HepG2 (cell line): ENCODE measurements around the gene SLC35D2. TPM values are rescaled to one million over a fixed set of nuclear protein-coding genes. Genes with fewer than 3 reads are reported as not detected.

Experiments used
- BCL3 ChIP-seq: sonication (generic); formaldehyde crosslinking; IDR thresholded peaks from 2 replicates; pipeline ENCODE4 v1.5.1; 2020; ENCODE audit warnings: mild to moderate bottlenecking, missing genetic modification reagents, moderate library complexity
- ELF3 ChIP-seq: IDR thresholded peaks from 2 replicates; pipeline ENCODE4 v1.6.1; 2016; ENCODE audit warnings: missing genetic modification reagents, missing compliant biosample characterization
- FOSL2 ChIP-seq: sonication (generic); formaldehyde crosslinking; IDR thresholded peaks from 2 replicates; pipeline ENCODE4 v1.4.0; 2020; ENCODE audit warnings: missing genetic modification reagents
- IRF1 ChIP-seq: sonication (generic); formaldehyde crosslinking; IDR thresholded peaks from 2 replicates; pipeline ENCODE4 v1.4.0; 2020; ENCODE audit warnings: low read depth, mild to moderate bottlenecking, missing genetic modification reagents
- MEIS2 ChIP-seq: sonication (generic); formaldehyde crosslinking; IDR thresholded peaks from 2 replicates; pipeline ENCODE4 v1.9.0; 2021; ENCODE audit warnings: mild to moderate bottlenecking, missing genetic modification reagents
- MIXL1 ChIP-seq: IDR thresholded peaks from 2 replicates; pipeline ENCODE4 v1.6.1; 2016
- MYPOP ChIP-seq: sonication (generic); formaldehyde crosslinking; IDR thresholded peaks from 2 replicates; pipeline ENCODE4 v1.8.1; 2023; ENCODE audit warnings: mild to moderate bottlenecking, moderate library complexity, missing genetic modification reagents
- NFKBIZ ChIP-seq: IDR thresholded peaks from 2 replicates; pipeline ENCODE4 v1.6.1; 2018; ENCODE audit warnings: missing genetic modification reagents, missing compliant biosample characterization
- NR2C2 ChIP-seq: sonication (generic); formaldehyde crosslinking; IDR thresholded peaks from 2 replicates; pipeline ENCODE4 v1.4.0; 2020; ENCODE audit warnings: missing genetic modification reagents, mild to moderate bottlenecking, moderate library complexity, borderline replicate concordance
- PHF21A ChIP-seq: sonication (generic); formaldehyde crosslinking; IDR thresholded peaks from 2 replicates; pipeline ENCODE4 v1.5.0; 2020; ENCODE audit warnings: mild to moderate bottlenecking, missing genetic modification reagents
- POLR2G ChIP-seq: fragments of 200-400 bp; formaldehyde crosslinking; IDR thresholded peaks from 2 replicates; pipeline ENCODE4 v1.6.1; 2018; ENCODE audit warnings: mild to moderate bottlenecking, low read depth, low read length, moderate library complexity
- RAD21 ChIP-seq: fragments of 450-650 bp; formaldehyde crosslinking; IDR thresholded peaks from 2 replicates; pipeline ENCODE4 v1.5.0; 2020; ENCODE audit warnings: mild to moderate bottlenecking
- RBFOX2 ChIP-seq: fragments of 200-400 bp; formaldehyde crosslinking; IDR thresholded peaks from 2 replicates; pipeline ENCODE4 v1.6.1; 2017; ENCODE audit warnings: low read depth, mild to moderate bottlenecking, low read length
- SALL2 ChIP-seq: sonication (generic); formaldehyde crosslinking; IDR thresholded peaks from 2 replicates; pipeline ENCODE4 v1.8.1; 2023; ENCODE audit warnings: mild to moderate bottlenecking, missing genetic modification reagents, inconsistent platforms
- SP4 ChIP-seq: sonication (generic); formaldehyde crosslinking; IDR thresholded peaks from 2 replicates; pipeline ENCODE4 v1.8.1; 2023; ENCODE audit warnings: mild to moderate bottlenecking, missing genetic modification reagents
- TFDP2 ChIP-seq: sonication (generic); formaldehyde crosslinking; IDR thresholded peaks from 2 replicates; pipeline ENCODE4 v1.4.0; 2020; ENCODE audit warnings: missing genetic modification reagents
- WIZ ChIP-seq: sonication (generic); formaldehyde crosslinking; IDR thresholded peaks from 2 replicates; pipeline ENCODE4 v1.5.1; 2020; ENCODE audit warnings: mild to moderate bottlenecking, missing genetic modification reagents
- YEATS4 ChIP-seq: sonication (generic); formaldehyde crosslinking; IDR thresholded peaks from 2 replicates; pipeline ENCODE4 v1.4.0; 2020; ENCODE audit warnings: missing genetic modification reagents, borderline replicate concordance
- ZBTB38 ChIP-seq: sonication (generic); formaldehyde crosslinking; IDR thresholded peaks from 2 replicates; pipeline ENCODE4 v1.5.1; 2020; ENCODE audit warnings: mild to moderate bottlenecking, missing genetic modification reagents
- ZBTB44 ChIP-seq: sonication (generic); formaldehyde crosslinking; IDR thresholded peaks from 2 replicates; pipeline ENCODE4 v1.4.0; 2020; ENCODE audit warnings: missing genetic modification reagents
- ZNF382 ChIP-seq: sonication (generic); formaldehyde crosslinking; IDR thresholded peaks from 2 replicates; pipeline ENCODE4 v1.5.0; 2020; ENCODE audit warnings: missing genetic modification reagents, mild to moderate bottlenecking, borderline replicate concordance
- ZNF446 ChIP-seq: sonication (generic); formaldehyde crosslinking; IDR thresholded peaks from 2 replicates; pipeline ENCODE4 v1.5.0; 2020; ENCODE audit warnings: mild to moderate bottlenecking, missing genetic modification reagents
- ZNF468 ChIP-seq: sonication (generic); formaldehyde crosslinking; IDR thresholded peaks from 2 replicates; pipeline ENCODE4 v1.8.0; 2022; ENCODE audit warnings: mild to moderate bottlenecking, moderate library complexity, missing genetic modification reagents
- ZNF772 ChIP-seq: sonication (generic); formaldehyde crosslinking; IDR thresholded peaks from 2 replicates; pipeline ENCODE4 v1.5.0; 2020; ENCODE audit warnings: mild to moderate bottlenecking, missing genetic modification reagents
- ZNF83 ChIP-seq: sonication (generic); formaldehyde crosslinking; IDR thresholded peaks from 2 replicates; pipeline ENCODE4 v1.4.0; 2020; ENCODE audit warnings: missing genetic modification reagents, mild to moderate bottlenecking, borderline replicate concordance
- polyA plus RNA-seq, 8 experiments: library from polyadenylated mRNA; depleted of rRNA in 3 of 8; stranded (reverse) in 7 of 8; unstranded in 1 of 8; fragments of >200 nt; fragmentation: Illumina TruSeq in 4 of 8; extraction: Trizol in 4 of 8; gene quantifications; 2 replicates each; pipeline versions ENCODE4 v1.2.1 to v1.2.3, GENCODE V29; 2011 to 2016; ENCODE audit warnings: low read depth in 4 of 8, missing spikeins in 1 of 8, mixed read lengths in 1 of 8; ENCODE audit not compliant: insufficient read depth in 1 of 8
- total RNA-seq, 5 experiments: library from RNA; depleted of rRNA; stranded (reverse); fragments of >200 nt; fragmentation: Illumina TruSeq; extraction: Trizol; gene quantifications; 2 replicates each; pipeline ENCODE4 v1.2.3, GENCODE V29; 2016; ENCODE audit warnings: low read depth in 1 of 5

SLC35D2 gene
- total and polyA plus RNA-seq, 2 of the 13 experiments (the other 11 are each of a cell fraction or from before 2014, with no cell fraction given) = 96.2 to 103 TPM

- TF ChIP-seq NR2C2 (peak; percentile 56; the same call in 1 of the 2 replicates), IRF1 (CRISPR knock-in tag) (no peak), ZNF83 (no peak), TFDP2 (CRISPR knock-in tag) (peak; percentile 41; the same call in 1 of the 2 replicates), WIZ (CRISPR knock-in tag) (0 out of 2 replicates have a peak, but pooled peaks have one; percentile 90), ZBTB38 (CRISPR knock-in tag) (peak; percentile 93), PHF21A (peak; percentile 96), ZNF468 (no peak), MEIS2 (CRISPR knock-in tag) (peak; percentile 70; the same call in 1 of the 2 replicates), YEATS4 (CRISPR knock-in tag) (peak; percentile 77; the same call in 1 of the 2 replicates), FOSL2 (CRISPR knock-in tag) (peak; percentile 78), SALL2 (CRISPR knock-in tag) (peak; percentile 28; the same call in 1 of the 2 replicates), ZBTB44 (CRISPR knock-in tag) (0 out of 2 replicates have a peak, but pooled peaks have one; percentile 78), BCL3 (peak; percentile 56; the same call in 1 of the 2 replicates), NFKBIZ (CRISPR knock-in tag) (0 out of 2 replicates have a peak, but pooled peaks have one; percentile 70), MYPOP (CRISPR knock-in tag) (peak; percentile 57; the same call in 1 of the 2 replicates), ELF3 (CRISPR knock-in tag) (peak; percentile 88), MIXL1 (peak; percentile 87), SP4 (peak; percentile 62; the same call in 1 of the 2 replicates), ZNF446 (CRISPR knock-in tag) (no peak), RBFOX2 (peak; percentile 55), POLR2G (peak; percentile 90), ZNF772 (CRISPR knock-in tag) (peak; percentile 85), ZNF382 (CRISPR knock-in tag) (no peak), RAD21 (CRISPR knock-in tag) (peak; percentile 75)
Observed at GRCh38 chr9:96391021-96391765, 7.7 kb upstream of the SLC35D2 start (continued).
